Measurements from ENCODE around the gene SCAMP4. TPM values are rescaled to one million over a fixed set of nuclear protein-coding genes. Genes with fewer than 3 reads are reported as not detected.
A peak's percentile ranks its signal among the peaks of the same experiment; 100 is the strongest.

The SCAMP4 gene
- total and polyA plus RNA-seq, 9 of the 15 experiments (the other 6 are each of a cell fraction or from before 2014, with no cell fraction given) = 0.81 to 45.9 (median 12.8) TPM

DNA sequence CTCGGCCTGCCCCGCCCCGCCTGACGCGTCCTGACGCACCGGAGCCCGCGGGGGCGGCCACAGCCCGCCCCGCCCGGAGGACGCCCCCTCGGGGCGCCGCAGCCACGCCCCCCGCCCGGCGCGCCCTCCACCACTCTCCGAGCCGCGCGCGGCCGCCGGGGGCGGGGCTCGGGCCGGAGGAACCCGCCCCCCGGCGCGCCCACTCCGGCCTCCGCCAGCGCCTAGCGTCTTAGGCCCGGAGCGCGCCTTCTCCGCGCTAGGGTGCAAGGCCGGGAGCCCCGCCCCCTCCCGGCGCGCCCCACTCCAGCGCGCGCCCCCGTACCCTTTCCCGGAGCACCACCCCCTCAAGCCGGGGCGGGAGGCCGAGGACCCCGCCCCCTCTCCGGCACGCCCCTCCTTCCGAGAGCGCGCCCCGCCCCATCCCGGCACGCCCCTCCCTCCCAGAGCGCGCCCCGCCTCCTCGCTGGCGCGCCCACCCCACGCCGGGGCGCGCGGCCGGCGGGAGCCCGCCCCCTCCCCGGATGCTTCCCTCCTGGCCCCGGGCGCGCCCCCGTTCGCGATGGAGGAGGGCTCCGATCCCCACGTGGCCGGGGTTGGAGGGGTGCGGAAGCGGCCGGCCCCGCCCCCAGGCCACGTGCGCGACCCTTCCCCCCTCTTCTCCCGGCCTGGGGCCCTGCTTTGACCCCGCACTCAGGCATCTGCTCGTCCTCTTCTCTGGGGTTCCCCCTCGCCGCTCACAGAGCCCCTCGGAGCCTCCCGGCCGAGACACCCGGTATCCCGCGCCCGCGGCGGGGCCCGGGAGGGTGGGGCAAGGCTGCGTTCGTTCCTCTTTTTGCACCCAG lies 41.3 kb upstream of the SCAMP4 start (continued):
- TF ChIP-seq, protein P1, sequence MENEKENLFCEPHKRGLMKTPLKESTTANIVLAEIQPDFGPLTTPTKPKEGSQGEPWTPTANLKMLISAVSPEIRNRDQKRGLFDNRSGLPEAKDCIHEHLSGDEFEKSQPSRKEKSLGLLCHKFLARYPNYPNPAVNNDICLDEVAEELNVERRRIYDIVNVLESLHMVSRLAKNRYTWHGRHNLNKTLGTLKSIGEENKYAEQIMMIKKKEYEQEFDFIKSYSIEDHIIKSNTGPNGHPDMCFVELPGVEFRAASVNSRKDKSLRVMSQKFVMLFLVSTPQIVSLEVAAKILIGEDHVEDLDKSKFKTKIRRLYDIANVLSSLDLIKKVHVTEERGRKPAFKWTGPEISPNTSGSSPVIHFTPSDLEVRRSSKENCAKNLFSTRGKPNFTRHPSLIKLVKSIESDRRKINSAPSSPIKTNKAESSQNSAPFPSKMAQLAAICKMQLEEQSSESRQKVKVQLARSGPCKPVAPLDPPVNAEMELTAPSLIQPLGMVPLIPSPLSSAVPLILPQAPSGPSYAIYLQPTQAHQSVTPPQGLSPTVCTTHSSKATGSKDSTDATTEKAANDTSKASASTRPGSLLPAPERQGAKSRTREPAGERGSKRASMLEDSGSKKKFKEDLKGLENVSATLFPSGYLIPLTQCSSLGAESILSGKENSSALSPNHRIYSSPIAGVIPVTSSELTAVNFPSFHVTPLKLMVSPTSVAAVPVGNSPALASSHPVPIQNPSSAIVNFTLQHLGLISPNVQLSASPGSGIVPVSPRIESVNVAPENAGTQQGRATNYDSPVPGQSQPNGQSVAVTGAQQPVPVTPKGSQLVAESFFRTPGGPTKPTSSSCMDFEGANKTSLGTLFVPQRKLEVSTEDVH (IDR thresholded peaks at IDR 0.05; ENCODE audit: low read depth, partially characterized antibody) = peak; percentile 77
- TF ChIP-seq CCAR2 (IDR thresholded peaks at IDR 0.05; ENCODE audit: low read depth, low read length) (no peak), MEF2A (IDR thresholded peaks at IDR 0.05; ENCODE audit: control insufficient read depth, low read depth, low read length) (no peak), ZC3H4 (CRISPR knock-in tag; IDR thresholded peaks at IDR 0.05; ENCODE audit: borderline replicate concordance) (no peak), MTA1 (IDR thresholded peaks at IDR 0.05; ENCODE audit: borderline replicate concordance) (peak; percentile 42; the same call in 1 of the 2 replicates), CBX8 (IDR thresholded peaks at IDR 0.05; ENCODE audit: borderline replicate concordance, extremely low read depth, low read depth, low read length, poor library complexity, severe bottlenecking) (no peak), FOXK2 (conservative IDR thresholded peaks at IDR 0.05 in 1 of 2, IDR thresholded peaks at IDR 0.05 in 1 of 2; ENCODE audit: low read depth in 2 of 2) (0 out of 4 replicates have a peak, but pooled peaks of 1 of the 2 experiments have one; percentile 45), ZNF57 (CRISPR knock-in tag; IDR thresholded peaks at IDR 0.05) (no peak), NCOA6 (IDR thresholded peaks at IDR 0.05) (no peak), CEBPB (tag; IDR thresholded peaks at IDR 0.05) (no peak), ZKSCAN8 (CRISPR knock-in tag; IDR thresholded peaks at IDR 0.05) (no peak), BRD4 (IDR thresholded peaks at IDR 0.05) (no peak; the same call in 1 of the 2 replicates), ZFX (CRISPR knock-in tag; IDR thresholded peaks at IDR 0.05) (no peak), RAD51 (IDR thresholded peaks at IDR 0.05; ENCODE audit: borderline replicate concordance, low read depth) (peak; percentile 78), SRSF9 (IDR thresholded peaks at IDR 0.05; ENCODE audit: borderline replicate concordance, low read depth, low read length) (no peak)
- TF ChIP-seq, protein P2, sequence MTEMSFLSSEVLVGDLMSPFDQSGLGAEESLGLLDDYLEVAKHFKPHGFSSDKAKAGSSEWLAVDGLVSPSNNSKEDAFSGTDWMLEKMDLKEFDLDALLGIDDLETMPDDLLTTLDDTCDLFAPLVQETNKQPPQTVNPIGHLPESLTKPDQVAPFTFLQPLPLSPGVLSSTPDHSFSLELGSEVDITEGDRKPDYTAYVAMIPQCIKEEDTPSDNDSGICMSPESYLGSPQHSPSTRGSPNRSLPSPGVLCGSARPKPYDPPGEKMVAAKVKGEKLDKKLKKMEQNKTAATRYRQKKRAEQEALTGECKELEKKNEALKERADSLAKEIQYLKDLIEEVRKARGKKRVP (CRISPR knock-in tag; IDR thresholded peaks at IDR 0.05) = no peak
- TF ChIP-seq, protein P3, sequence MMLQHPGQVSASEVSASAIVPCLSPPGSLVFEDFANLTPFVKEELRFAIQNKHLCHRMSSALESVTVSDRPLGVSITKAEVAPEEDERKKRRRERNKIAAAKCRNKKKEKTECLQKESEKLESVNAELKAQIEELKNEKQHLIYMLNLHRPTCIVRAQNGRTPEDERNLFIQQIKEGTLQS (IDR thresholded peaks at IDR 0.05) = no peak
- TF ChIP-seq, protein P3 (CRISPR knock-in tag; conservative IDR thresholded peaks at IDR 0.05) = no peak
- TF ChIP-seq, protein P4, sequence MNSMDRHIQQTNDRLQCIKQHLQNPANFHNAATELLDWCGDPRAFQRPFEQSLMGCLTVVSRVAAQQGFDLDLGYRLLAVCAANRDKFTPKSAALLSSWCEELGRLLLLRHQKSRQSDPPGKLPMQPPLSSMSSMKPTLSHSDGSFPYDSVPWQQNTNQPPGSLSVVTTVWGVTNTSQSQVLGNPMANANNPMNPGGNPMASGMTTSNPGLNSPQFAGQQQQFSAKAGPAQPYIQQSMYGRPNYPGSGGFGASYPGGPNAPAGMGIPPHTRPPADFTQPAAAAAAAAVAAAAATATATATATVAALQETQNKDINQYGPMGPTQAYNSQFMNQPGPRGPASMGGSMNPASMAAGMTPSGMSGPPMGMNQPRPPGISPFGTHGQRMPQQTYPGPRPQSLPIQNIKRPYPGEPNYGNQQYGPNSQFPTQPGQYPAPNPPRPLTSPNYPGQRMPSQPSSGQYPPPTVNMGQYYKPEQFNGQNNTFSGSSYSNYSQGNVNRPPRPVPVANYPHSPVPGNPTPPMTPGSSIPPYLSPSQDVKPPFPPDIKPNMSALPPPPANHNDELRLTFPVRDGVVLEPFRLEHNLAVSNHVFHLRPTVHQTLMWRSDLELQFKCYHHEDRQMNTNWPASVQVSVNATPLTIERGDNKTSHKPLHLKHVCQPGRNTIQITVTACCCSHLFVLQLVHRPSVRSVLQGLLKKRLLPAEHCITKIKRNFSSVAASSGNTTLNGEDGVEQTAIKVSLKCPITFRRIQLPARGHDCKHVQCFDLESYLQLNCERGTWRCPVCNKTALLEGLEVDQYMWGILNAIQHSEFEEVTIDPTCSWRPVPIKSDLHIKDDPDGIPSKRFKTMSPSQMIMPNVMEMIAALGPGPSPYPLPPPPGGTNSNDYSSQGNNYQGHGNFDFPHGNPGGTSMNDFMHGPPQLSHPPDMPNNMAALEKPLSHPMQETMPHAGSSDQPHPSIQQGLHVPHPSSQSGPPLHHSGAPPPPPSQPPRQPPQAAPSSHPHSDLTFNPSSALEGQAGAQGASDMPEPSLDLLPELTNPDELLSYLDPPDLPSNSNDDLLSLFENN (IDR thresholded peaks at IDR 0.05; ENCODE audit: low read depth in 2 of 2, low read length in 2 of 2) = no peak

All from K562 (cell line).